Measurements from ENCODE around the gene LPP. TPM values are rescaled to one million over a fixed set of nuclear protein-coding genes. Genes with fewer than 3 reads are reported as not detected.
"Not testable (repeated sequence)": the region's sequence is repeated elsewhere in the genome, so short reads cannot be mapped to it uniquely, and the experiment has no call there.

Gene LPP
- total RNA-seq, 1 experiment from 2014 or later: 0.04 TPM

GRCh38 chr3:188440340-188440972 is 286.5 kb downstream of the LPP start:
- H3K27ac ChIP-seq: no peak overlapping the region
- H3K36me3 ChIP-seq: no peaks in the 10 kb centered on the region
- no peak overlapping the region for H3K4me3 ChIP-seq
- DNase-seq: no peak
- H3K4me1 ChIP-seq: no peaks in the 10 kb centered on the region
- no peaks in the 10 kb centered on the region for H3K9me3 ChIP-seq (replicated peaks)
- H3K27me3 ChIP-seq: no peaks in the 10 kb centered on the region

DNA sequence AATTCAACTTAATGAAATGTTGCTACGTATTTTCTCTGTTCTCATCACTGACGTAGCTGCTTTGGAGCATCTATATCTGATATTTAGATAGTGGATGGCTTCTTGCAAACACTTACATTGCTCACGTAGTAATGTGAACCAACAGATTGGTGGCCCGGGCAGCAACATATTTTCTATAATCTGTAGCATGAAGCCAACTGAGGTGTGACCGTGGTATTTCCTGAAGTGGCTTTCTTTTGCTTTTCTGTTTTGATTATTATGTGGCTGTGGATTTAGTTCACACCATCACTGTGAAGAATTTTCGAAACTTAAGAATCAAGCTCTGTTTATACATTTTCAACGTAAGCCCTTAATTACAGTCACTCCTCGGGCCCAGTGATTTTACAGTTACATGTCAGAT is 288.5 kb downstream of the LPP start:
- H3K36me3 ChIP-seq: no peaks in the 10 kb centered on the region
- H3K4me3 ChIP-seq: no peak overlapping the region
- H3K27ac ChIP-seq: no peak overlapping the region
- no peak for DNase-seq
- no peaks in the 10 kb centered on the region for H3K9me3 ChIP-seq (replicated peaks)
- H3K27me3 ChIP-seq: no peaks in the 10 kb centered on the region
- H3K4me1 ChIP-seq: no peaks in the 10 kb centered on the region

GRCh38 chr3:188445175-188445574 is 291.2 kb downstream of the LPP start:
- H3K4me3 ChIP-seq; H3K27me3 ChIP-seq; H3K27ac ChIP-seq; H3K36me3 ChIP-seq; H3K4me1 ChIP-seq; H3K9me3 ChIP-seq (replicated peaks); DNase-seq: not testable (repeated sequence)

- Histone ChIP-seq H3K9me3 (replicated peaks) (no peaks in the 10 kb centered on the region), H3K36me3 (no peaks in the 10 kb centered on the region), H3K27ac (no peak overlapping the region), H3K4me3 (no peak overlapping the region), H3K4me1 (no peaks in the 10 kb centered on the region), H3K27me3 (no peaks in the 10 kb centered on the region)
- DNase-seq: no peak
Measured at GRCh38 chr3:188446014-188446413, 292.1 kb downstream of the LPP start.

GRCh38 chr3:188446766-188447165 is 292.8 kb downstream of the LPP start:
- no peaks in the 10 kb centered on the region for H3K9me3 ChIP-seq (replicated peaks)
- H3K4me1 ChIP-seq: no peaks in the 10 kb centered on the region
- no peak overlapping the region for H3K27ac ChIP-seq
- H3K27me3 ChIP-seq: no peaks in the 10 kb centered on the region
- no peak overlapping the region for H3K4me3 ChIP-seq
- H3K36me3 ChIP-seq: no peaks in the 10 kb centered on the region
- no peak for DNase-seq

DNA sequence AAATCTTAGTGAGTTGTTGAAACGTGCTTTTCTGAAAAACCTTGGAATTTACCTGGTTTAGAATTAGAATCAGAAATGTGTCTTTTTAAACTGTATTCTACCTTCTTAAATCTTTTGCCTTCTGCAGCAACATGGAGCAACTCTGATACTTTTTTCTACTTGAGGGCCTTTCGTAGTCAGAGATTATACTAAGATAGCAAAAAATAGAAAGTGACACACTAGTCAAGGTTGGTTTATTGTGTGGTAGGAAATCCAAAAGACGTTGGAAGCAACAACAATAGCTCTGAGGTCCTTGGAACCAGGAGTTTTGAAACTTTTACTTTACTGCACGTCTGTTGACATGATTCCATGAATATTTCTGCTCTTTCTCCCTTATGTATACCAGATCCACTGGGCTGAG is 294.9 kb downstream of the LPP start:
- Histone ChIP-seq H3K27ac (no peak overlapping the region), H3K36me3 (no peaks in the 10 kb centered on the region), H3K4me1 (no peaks in the 10 kb centered on the region), H3K9me3 (replicated peaks) (no peaks in the 10 kb centered on the region), H3K4me3 (no peak overlapping the region), H3K27me3 (no peaks in the 10 kb centered on the region)
- no peak for DNase-seq

DNA sequence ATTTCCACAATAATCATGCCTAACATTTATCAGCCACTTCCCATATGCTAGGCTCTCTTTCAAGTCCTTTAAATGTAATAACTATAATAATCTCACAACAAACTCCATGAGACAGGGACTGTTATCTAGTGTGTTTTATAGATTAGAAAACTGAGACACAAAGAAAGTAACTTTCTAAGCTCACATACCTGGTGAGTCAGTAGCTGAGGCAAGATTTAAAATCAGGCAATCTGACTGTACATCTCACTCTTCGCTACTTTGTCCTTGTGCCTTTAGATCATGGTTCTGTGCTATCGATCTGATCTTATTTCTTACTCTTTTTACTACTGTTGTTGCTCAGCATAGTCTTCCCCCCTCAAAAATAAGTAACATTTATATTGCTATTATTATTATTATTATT is 295.5 kb downstream of the LPP start:
- no peaks in the 10 kb centered on the region for H3K4me1 ChIP-seq
- no peaks in the 10 kb centered on the region for H3K9me3 ChIP-seq (replicated peaks)
- no peak overlapping the region for H3K4me3 ChIP-seq
- H3K36me3 ChIP-seq: no peaks in the 10 kb centered on the region
- DNase-seq: no peak
- no peak overlapping the region for H3K27ac ChIP-seq
- no peaks in the 10 kb centered on the region for H3K27me3 ChIP-seq

- no peak for DNase-seq
- Histone ChIP-seq H3K27me3 (no peaks in the 10 kb centered on the region), H3K27ac (no peak overlapping the region), H3K36me3 (no peaks in the 10 kb centered on the region), H3K4me1 (no peaks in the 10 kb centered on the region), H3K4me3 (no peak overlapping the region), H3K9me3 (replicated peaks) (no peaks in the 10 kb centered on the region)
Measured at GRCh38 chr3:188452158-188452772, 298.3 kb downstream of the LPP start.

DNA sequence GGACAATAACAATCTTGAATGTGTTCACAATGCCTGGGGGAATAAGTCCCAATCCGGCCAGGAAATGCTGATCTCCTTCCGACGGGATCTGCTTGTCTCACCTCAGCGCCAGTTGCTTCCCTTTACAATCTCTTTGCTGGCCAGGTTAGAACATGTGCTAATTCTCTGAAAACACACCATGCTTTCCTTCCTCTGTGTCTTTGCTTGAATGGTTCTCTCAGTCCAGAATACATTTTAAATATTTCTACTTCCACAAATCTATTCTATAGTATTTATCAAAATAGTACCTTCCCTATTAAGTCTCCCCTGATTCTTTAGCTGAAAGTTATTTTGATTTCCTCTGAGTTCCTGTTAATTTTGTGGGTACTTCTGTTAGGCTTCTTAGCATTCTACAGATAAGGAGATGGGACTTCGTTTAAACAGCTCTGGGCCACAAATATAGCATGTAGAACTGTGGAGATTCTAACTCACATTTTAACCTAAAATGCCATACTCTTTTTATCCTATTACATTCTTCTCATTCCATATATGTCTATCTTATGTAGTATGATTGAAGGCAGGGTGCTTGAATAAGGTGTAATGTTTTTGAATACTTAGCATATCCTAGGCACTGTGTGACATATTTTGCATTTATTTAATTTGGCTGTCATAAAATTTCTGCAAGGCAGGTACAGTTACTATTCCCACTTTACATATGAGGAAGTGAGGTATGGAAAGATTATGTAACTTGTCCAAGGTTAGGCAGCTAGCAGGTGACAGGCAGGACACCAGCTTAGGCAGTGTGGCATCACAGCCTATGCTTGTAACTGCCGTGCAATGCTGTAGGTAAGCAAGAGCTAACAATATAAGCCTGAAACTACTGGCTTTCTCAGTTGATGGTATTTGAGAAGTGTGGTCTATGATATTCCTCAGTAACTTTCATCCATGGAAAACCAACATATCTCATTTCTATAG is 299.8 kb downstream of the LPP start:
- Histone ChIP-seq H3K4me1 (no peaks in the 10 kb centered on the region), H3K27me3 (no peaks in the 10 kb centered on the region), H3K27ac (no peak overlapping the region), H3K9me3 (replicated peaks) (no peaks in the 10 kb centered on the region), H3K36me3 (no peaks in the 10 kb centered on the region), H3K4me3 (no peak overlapping the region)
- no peak for DNase-seq

GRCh38 chr3:188455748-188456147 is 301.8 kb downstream of the LPP start:
- H3K9me3 ChIP-seq (replicated peaks): no peaks in the 10 kb centered on the region
- H3K36me3 ChIP-seq: no peaks in the 10 kb centered on the region
- H3K27me3 ChIP-seq: no peaks in the 10 kb centered on the region
- H3K27ac ChIP-seq: no peak overlapping the region
- no peaks in the 10 kb centered on the region for H3K4me1 ChIP-seq
- H3K4me3 ChIP-seq: no peak overlapping the region
- DNase-seq: no peak

DNA sequence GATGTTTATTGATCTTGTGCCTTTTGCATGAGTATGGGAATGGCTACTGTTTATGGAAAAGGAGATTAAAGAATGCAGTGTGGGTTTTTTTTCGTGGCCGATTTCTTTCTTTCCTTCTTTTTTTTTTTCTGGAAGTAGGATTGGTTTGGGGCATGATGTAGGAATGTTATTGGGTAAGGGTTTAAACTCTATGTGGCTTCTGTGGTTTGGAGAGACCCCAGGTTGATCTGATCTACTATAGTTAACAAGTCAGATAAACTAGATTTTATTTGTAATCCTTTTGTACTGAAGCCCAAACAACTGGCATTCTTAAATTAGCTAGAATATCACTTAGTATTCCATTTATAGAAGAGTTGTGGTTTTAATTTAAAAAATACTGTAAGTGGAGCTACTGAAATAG is 304.8 kb downstream of the LPP start:
- DNase-seq: no peak
- H3K36me3 ChIP-seq: no peaks in the 10 kb centered on the region
- no peak overlapping the region for H3K4me3 ChIP-seq
- no peaks in the 10 kb centered on the region for H3K9me3 ChIP-seq (replicated peaks)
- H3K27me3 ChIP-seq: no peaks in the 10 kb centered on the region
- no peaks in the 10 kb centered on the region for H3K4me1 ChIP-seq
- H3K27ac ChIP-seq: no peak overlapping the region

DNA sequence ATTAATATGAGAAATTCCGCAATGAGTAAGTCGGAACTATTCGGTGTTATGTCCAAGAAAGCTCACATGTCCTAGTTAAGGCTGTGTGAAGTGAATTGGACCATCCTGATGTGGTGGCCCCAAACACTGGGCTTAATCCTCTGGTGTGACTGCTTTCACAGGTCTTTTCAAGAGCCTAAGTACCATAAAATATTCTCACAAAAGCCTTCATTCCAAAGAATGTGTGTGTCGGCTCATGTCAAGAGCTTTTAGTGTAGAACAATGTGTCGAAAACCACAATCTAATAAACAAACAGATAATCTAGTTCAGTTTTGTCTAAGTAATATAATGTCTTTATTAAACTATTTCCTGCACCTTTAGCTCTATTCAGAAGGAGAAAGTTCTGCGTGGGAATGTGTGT is 311.4 kb downstream of the LPP start:
- Histone ChIP-seq H3K4me3 (no peak overlapping the region), H3K27me3 (no peaks in the 10 kb centered on the region), H3K4me1 (no peaks in the 10 kb centered on the region), H3K9me3 (replicated peaks) (no peaks in the 10 kb centered on the region), H3K36me3 (no peaks in the 10 kb centered on the region), H3K27ac (no peak overlapping the region)
- DNase-seq: no peak

DNA sequence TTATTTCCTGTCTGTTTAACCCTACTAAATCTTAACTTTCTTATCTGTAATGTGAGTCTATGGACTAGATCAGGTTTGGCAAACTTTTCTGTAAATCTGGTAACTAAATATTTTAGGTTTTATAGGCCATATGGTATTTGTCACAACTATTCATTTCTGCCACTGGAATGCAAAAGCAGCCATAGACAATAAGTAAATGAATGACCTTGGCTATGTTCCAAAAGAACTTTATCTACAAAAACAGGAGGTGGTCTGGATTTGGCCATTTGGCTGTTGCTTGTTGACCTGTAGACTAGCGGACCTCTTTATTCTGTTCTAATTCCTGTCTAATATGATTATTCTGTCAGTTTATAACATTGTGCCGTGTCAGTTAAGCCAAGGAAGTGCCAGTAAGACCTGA is 314.2 kb downstream of the LPP start:
- no peaks in the 10 kb centered on the region for H3K27me3 ChIP-seq
- no peak overlapping the region for H3K27ac ChIP-seq
- DNase-seq: no peak
- H3K36me3 ChIP-seq: no peaks in the 10 kb centered on the region
- H3K9me3 ChIP-seq (replicated peaks): no peaks in the 10 kb centered on the region
- H3K4me3 ChIP-seq: no peak overlapping the region
- no peaks in the 10 kb centered on the region for H3K4me1 ChIP-seq

GRCh38 chr3:188468662-188469061 is 314.7 kb downstream of the LPP start:
- no peaks in the 10 kb centered on the region for H3K27me3 ChIP-seq
- H3K36me3 ChIP-seq: no peaks in the 10 kb centered on the region
- no peak overlapping the region for H3K27ac ChIP-seq
- H3K4me1 ChIP-seq: no peaks in the 10 kb centered on the region
- H3K9me3 ChIP-seq (replicated peaks): no peaks in the 10 kb centered on the region
- no peak overlapping the region for H3K4me3 ChIP-seq
- no peak for DNase-seq

DNA sequence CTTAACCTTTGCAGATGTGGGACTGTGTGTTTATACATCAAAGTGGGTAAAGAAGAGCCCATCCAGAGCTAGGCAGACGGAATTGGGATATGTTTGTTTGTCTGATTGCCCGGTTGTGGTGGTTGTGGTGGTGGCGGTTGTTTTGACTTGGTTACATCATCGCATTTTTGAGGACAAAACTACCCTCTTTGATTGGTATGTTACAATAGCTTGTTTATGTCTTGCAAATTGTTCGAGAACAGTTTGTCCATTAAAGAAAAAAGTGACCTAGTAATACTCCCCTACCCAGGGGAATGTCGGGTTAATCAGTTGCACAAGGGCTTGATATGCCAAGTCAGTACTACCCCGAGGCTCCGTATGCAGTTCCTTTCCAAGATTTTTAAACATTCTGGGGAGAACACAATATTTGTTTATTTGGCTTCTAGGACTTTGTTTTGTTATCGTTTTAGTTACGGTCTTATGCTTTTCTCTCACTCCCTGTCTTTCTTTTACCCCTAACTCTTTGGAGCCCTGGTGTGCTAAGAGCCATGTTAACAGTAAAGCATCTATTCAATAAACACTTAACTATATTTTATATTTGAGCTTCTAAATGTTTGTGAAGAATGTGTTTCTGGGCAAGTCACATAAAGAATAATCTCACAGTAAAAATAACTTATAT is 315.4 kb downstream of the LPP start:
- H3K4me3 ChIP-seq: no peak overlapping the region
- no peak overlapping the region for H3K27ac ChIP-seq
- no peak for DNase-seq
- H3K9me3 ChIP-seq (replicated peaks): no peaks in the 10 kb centered on the region
- no peaks in the 10 kb centered on the region for H3K27me3 ChIP-seq
- H3K4me1 ChIP-seq: no peaks in the 10 kb centered on the region
- no peaks in the 10 kb centered on the region for H3K36me3 ChIP-seq

Measured in SJCRH30 (cell line).